NK-92 (cell line): ENCODE measurements around the gene OGFR.

Experiments
- DNase-seq: peaks from one replicate; lab custom pipeline; 2025; ENCODE audit not compliant: unreplicated experiment; lab: John Stamatoyannopoulos, UW

OGFR gene

GRCh38 chr20:62799459-62799858 lies 5.2 kb upstream of the OGFR start:
- DNase-seq, result no peak

- DNase-seq, result no peak
Measured at GRCh38 chr20:62799873-62800272, 4.8 kb upstream of the OGFR start.

GRCh38 chr20:62800314-62801259 lies 4.0 kb upstream of the OGFR start:
- no peak for DNase-seq

GRCh38 chr20:62801284-62802010 lies 3.2 kb upstream of the OGFR start:
- DNase-seq, result no peak

GRCh38 chr20:62802026-62802712 lies 2.5 kb upstream of the OGFR start:
- DNase-seq, result no peak

- no peak for DNase-seq
Measured at GRCh38 chr20:62804021-62804626, 511 bp upstream of the OGFR start.

GRCh38 chr20:62805155-62805710 lies 598 bp downstream of the OGFR start:
- no peak for DNase-seq

GRCh38 chr20:62805711-62806382 lies 1.2 kb downstream of the OGFR start:
- no peak for DNase-seq

GRCh38 chr20:62806383-62807050 lies 1.9 kb downstream of the OGFR start:
- no peak for DNase-seq

GRCh38 chr20:62807444-62808210 lies 3.0 kb downstream of the OGFR start:
- DNase-seq, result no peak

- no peak for DNase-seq
Measured at GRCh38 chr20:62808211-62808865, 3.7 kb downstream of the OGFR start.

- DNase-seq, result no peak
Measured at GRCh38 chr20:62809530-62810428, 5.1 kb downstream of the OGFR start.

GRCh38 chr20:62811320-62811719 lies 6.7 kb downstream of the OGFR start:
- no peak for DNase-seq

GRCh38 chr20:62811720-62812119 lies 7.1 kb downstream of the OGFR start:
- DNase-seq, result no peak

GRCh38 chr20:62812181-62812906 lies 7.7 kb downstream of the OGFR start:
- no peak for DNase-seq

GRCh38 chr20:62812907-62813200 lies 8.2 kb downstream of the OGFR start:
- no peak for DNase-seq

GRCh38 chr20:62813588-62813987 lies 9.0 kb downstream of the OGFR start:
- no peak for DNase-seq
